ENCODE results near the gene PTGDR2.
A peak's percentile ranks its signal among the peaks of the same experiment; 100 is the strongest.

The PTGDR2 gene

DNA sequence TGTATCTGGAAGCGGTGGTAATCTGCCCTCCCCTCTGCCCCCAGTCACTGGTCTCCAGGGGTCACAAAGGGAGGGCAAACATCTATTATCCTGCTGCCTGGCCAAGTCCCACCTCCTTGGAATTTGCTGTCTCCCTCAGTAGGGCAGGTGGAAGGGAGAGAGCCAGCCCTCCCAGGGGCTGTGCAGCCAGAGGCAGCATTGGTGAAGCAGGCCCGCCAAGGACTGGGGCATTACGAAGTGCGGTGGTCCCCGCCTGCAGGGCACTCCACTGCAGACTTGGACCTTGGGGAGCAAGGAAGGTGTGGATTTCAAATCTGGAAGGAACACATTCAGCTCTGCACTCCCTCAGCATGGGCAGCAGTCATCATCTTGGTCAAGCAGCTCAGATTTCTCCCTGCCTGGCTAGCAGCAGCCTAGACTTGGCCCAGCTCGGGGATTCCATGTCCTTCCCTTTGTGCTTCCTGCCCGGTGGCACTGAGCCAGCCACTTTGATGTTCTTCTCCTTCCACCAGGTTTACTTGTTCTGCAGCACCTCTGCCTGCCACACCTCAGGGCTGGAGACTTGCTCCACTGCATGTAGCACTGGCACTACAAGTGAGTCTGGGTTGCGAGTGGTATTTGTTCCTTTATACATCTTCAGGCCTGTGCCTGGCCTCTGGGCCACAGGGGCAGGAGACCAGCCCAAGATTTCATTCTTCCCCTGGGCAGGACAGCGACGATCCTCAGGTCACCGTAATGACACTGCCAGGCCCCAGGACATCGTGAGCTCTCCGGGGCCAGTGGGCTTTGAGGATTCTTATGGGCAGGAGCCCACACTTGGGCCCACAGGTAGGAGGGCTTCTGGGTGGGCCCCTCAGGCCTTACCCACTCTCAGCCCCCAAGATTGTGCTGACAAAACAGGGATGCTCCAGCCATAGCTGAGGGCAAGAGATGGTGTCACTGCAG, 18.9 kb upstream of the PTGDR2 start:
- DNase-seq: no peak

GRCh38 chr11:60873533-60873932, 17.8 kb upstream of the PTGDR2 start:
- DNase-seq: no peak

- no peak for DNase-seq
Measured at GRCh38 chr11:60872961-60873524, 17.3 kb upstream of the PTGDR2 start.

GRCh38 chr11:60872124-60872960, 16.6 kb upstream of the PTGDR2 start:
- peak; percentile 18 for DNase-seq

DNA sequence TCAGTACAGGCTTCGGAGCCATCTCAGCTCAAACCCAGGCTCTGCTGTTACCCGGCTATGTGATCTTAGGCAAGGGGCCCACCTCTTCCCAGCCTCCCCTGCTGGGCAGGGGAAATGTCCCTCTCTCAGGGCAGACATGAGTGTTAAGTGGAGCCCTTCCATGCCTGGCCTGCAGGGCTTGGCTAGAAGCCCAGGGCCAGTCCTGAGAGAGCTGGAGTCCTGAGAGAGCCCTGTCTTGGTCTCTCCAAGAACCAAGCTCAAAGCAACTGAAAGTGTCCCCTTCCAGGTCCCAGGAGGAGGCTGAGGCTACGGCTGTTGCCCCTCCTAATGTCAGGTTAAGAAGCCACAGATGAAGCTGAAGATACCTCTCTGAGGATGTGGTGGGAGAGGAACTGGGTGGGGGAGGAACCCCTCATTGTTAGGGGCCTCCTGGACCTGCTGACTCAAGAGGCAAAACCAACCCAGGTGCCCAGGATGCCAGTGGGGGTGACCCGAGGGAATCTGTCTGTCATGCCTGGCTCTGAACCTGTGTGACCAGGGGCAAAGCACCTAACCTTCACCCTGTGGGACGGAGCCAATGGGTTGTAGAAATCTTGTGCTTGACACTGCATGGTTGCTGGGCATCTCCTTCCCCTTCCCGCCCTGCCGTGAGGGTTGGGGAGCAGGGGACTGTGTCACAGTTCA, 15.8 kb upstream of the PTGDR2 start:
- peak; percentile 57 for DNase-seq

DNA sequence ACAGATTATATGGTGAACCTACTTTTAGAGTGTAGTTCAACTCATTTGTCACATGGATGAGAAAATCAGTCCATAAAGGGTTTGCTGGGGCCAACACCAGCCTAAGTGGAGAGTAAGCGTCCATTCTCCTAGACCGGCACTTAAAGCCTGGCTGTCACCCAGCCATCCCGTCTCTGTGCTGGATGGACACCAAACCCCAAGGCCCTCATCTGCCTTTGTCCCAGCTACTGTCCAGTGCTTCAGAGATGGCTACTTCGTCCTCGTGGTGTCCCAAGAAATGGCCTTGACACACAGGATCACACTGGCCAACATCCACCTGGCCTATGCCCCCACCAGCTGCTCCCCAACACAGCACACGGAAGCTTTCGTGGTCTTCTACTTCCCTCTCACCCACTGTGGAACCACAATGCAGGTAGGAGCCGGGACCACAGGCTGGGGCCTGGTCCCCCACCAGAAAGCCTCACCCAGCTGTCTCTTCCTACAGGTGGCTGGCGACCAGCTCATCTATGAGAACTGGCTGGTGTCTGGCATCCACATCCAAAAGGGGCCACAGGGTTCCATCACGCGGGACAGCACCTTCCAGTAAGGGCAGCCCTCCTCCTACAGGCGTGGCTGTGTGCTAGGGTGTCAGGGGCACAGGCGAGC, 15.1 kb upstream of the PTGDR2 start:
- DNase-seq: no peak

GRCh38 chr11:60870276-60870675, 14.5 kb upstream of the PTGDR2 start:
- peak; percentile 99 for DNase-seq

- no peak for DNase-seq
Measured at GRCh38 chr11:60869451-60869825, 13.7 kb upstream of the PTGDR2 start.

DNA sequence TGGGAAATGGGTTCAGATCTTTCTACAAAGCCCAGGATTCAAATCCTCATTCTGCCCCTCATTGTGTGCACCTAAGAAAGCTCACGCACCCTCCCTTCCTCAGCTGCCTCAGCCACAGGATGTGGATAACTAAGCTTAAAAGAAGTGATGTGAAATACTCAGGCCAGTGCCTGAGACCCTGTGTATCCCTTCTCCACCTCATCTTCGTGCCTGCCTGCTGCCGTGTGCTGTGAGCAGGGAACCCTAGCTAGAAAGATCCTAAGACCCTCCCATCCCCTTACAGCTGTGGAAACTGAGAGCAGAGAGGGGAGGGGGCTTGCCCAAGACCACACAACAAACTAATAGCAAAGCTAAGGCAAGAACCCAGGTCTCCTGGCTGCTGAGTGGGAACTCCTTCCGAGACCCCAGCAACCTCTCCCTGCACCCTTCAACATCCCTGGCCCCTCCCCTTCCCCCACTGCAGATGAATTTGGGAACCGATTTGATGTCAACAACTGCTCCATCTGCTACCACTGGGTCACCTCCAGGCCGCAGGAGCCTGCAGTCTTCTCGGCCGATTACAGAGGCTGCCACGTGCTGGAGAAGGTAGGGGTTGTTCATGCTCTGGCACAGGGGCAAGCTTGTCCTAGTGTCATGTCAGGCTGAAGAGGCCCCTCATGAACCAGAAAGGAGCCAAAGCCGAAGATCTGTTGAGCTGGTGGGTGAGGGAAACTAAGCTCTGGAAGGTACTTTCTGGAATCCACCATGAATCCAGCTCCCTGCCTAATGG, 13.1 kb upstream of the PTGDR2 start:
- DNase-seq: no peak

- peak; percentile 59 for DNase-seq
Measured at GRCh38 chr11:60867871-60868681, 12.3 kb upstream of the PTGDR2 start.

DNA sequence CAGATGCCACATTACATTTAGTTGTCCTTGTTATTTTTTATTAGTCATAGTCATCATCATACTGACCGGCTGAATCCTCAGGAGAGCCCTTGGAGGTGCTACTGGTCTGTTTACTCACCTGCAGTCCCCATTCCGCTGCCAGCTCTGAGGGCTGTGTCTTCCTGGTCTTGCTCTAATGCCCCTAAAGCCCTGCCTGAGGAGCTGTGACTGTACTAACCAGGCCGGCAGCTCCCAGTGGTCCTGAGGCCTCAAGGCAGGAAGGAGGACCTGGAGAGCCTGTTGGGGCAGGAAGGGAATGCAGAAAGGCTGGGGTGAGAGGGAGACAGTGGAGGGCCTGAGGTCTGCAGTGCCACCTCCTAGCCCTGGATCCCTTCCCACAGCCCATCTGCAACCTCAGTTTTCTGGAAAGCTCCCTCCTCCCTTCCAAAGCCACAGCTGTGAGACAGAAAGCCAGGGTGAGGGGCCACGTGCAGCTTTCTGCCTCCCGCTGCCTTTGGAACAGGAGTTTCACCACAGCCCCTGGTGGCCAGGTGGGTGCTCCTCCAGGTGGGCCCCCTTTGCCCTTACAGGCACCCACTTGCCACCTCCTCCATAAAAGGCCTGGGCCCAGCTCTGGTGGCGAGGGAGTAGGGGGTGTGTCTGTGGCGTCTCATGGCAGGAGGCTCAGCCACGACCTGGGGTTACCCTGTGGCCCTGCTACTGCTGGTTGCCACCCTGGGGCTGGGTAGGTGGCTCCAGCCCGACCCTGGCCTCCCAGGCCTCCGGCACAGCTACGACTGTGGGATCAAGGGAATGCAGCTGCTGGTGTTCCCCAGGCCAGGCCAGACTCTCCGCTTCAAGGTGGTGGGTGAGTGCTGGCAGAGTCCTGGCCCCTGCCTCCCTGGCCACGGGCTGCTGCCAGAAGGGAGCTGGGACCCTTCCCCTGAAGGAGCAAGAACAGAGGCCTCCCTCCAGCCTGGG, 11.4 kb upstream of the PTGDR2 start, which contains the start of gene ZP1:
Gene ZP1 (plus strand): TSS at position 632 of the 960 bp plus-strand sequence. CDS start 20 bp downstream, at position 652.
- DNase-seq: peak; percentile 98

GRCh38 chr11:60864856-60865513, 9.2 kb upstream of the PTGDR2 start:
- DNase-seq: no peak

- DNase-seq: no peak
Measured at GRCh38 chr11:60863550-60864521, 8.1 kb upstream of the PTGDR2 start.

- DNase-seq: no peak
Measured at GRCh38 chr11:60862171-60862570, 6.4 kb upstream of the PTGDR2 start.

DNA sequence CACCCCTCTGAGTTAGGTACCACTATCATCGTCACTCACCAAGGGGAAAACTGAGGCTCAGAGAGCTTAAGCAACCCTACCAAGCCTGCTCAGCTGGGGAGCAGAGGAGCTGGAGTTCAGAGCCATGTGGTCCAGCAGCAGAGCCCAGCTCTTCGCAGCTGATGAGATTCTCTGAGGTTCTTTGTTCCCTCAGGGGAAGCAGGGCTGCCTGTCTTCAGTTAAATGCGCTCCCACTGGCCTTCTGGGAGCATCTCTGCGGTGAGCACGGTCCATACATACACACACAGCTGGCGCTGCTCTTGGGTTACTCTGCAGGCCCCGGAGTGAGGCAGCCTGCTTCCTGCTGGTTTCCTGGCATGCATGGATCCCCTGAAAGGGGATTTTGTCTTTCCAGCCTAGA, 5.2 kb upstream of the PTGDR2 start:
- DNase-seq: no peak

- DNase-seq: no peak
Measured at GRCh38 chr11:60859616-60860250, 4.0 kb upstream of the PTGDR2 start.
